ENCODE data around the gene GADD45B.
"Not testable (repeated sequence)": the region's sequence is repeated elsewhere in the genome, so short reads cannot be mapped to it uniquely, and the experiment has no call there.

GADD45B gene

DNA sequence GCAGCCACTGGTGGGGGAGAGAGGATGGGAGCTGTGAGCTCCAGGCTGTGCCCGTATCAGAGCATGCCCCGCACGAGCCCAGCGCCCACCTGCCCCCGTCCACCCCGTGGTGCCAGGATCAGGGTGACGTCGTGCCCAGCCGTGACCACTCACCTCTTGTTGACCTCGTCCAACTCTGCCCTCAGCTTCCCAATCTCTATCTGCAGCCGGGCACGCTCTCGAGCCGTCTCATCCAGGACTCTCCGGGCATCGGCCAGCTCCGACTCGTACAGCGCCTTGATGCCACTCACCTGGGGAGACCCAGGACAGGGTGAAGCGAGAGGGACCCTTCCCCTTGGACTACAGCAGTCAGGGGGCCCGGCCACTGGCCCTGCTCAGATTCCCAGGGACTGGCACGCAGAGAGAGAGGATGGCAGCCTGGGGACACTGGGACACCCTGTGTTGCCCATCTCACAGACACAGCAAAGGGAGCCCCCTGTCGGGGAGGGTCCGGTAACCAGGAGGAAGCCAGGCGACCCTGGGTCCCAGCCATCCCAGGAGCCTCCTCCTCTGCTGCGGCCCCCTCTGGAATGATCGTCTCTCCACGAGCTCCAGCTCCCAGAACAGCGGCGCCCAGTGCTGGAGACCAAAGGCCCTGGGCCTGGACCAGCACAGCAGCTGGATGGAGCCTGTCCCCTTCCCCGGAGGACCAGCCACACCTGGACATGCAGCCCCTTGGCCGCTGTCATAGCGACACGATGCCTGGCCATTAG, 31.5 kb upstream of the GADD45B start:
- DNase-seq (ENCODE audit: low spot score): no peak

DNA sequence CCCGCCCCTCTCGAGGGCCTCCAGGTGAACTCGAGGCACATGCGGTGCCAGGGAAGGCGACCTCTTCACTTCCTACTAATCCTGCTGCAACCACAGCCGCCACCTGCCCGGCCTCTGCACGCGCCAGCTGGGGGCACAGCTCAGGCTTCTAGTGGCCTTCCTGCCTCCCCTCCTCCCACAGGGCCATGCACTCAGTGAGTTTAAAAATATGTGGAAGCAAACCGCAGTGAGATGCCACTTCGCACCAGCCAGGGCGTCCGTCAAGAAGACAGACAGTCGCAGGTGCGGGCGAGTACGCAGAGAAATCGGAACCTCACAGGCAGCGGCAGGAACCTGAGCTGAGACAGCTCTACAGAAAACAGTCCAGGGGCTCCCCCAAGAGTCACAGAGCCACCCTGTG, 29.5 kb upstream of the GADD45B start:
- peak; percentile 69 for DNase-seq (ENCODE audit: low spot score)

GRCh38 chr19:2449019-2449418, 26.9 kb upstream of the GADD45B start:
- DNase-seq (ENCODE audit: low spot score): peak; percentile 25

DNA sequence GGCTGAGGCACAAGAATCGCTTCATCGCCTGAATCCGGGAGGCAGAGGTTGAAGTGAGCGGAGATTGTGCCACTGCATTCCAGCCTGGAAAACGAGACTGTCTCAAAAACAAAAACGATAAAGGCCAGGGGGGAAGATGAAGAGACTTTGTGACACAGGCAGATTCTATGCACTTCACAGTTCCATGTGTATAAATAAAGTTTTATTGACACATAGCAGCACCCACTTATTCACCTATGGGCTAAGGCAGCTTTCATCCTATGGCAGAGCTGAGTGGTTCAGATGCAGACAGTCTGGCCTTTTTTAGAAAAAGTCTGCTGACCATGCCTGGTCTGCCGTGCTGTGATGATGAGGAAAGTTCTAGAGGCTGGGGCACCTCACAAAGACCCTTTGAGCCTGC, 24.8 kb upstream of the GADD45B start:
- DNase-seq (ENCODE audit: low spot score): no peak

DNA sequence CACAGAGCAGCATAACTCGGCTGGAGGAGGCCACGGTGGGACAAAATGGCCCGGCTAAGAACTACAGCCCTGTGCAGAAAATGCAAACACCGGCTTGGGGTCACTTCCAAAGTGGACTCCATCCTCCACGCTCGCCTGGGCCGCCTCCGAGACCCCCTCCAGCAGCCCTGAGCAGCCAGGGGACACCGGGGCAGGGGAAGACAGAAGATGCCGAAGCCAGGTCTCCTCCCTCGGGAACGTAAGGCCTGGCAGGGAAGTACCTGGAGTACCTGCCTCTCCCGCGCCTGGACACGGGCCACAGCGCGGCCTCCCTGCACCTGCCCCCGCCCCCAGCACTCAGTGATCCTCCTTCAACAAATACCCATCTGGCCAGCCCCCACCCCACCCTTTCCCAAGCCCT, 24.2 kb upstream of the GADD45B start:
- no peak for DNase-seq (ENCODE audit: low spot score)

GRCh38 chr19:2453431-2454025, 22.4 kb upstream of the GADD45B start:
- DNase-seq (ENCODE audit: low spot score): no peak

- no peak for DNase-seq (ENCODE audit: low spot score)
These were observed 21.5 kb upstream of the GADD45B start for GRCh38 chr19:2454199-2454961.

DNA sequence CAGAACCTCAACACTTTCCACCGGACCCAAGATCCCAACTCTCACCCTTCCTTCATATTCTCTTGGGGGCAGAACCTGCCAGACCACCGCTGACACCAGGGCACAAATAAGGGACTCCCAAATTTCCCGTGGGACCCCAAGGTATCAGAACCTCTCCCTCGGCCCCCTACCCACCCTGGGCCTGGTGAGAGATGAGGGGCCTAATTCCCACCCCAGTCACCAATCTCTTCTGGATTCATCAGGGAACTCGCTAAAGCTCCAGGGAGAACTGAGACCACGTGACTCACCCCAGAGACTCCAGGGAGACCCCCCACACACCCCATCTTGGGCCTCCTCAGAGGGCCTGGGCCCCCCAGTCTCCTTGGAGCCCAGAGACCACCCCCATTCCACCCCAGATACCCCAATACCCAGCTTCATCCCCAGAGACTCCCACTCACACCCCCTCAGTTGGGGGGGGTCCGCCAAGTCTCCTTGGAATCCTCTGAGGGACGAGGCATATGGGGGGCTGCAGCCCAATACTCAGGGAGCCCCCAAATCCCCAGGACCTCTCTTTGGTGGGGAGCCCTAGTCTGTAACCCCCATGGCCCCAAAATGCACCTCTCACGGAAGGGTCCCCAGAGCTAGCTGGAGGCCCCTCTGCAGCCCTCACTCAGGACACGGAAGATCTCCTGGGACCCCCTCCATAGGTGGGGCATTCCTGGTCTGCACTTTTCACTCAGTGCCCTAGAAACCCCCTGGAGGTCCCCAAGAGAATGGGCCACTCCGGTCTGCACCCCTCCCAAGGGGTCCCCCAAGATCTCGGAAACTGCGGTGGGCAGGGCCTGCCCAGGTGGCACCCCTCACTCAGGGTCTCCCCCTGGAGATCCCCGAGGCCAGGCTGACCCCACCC, 20.7 kb upstream of the GADD45B start:
- no peak for DNase-seq (ENCODE audit: low spot score)

- DNase-seq (ENCODE audit: low spot score): no peak
These were observed 19.9 kb upstream of the GADD45B start for GRCh38 chr19:2455851-2456570.

GRCh38 chr19:2457394-2458037, 18.4 kb upstream of the GADD45B start:
- no peak for DNase-seq (ENCODE audit: low spot score)

DNA sequence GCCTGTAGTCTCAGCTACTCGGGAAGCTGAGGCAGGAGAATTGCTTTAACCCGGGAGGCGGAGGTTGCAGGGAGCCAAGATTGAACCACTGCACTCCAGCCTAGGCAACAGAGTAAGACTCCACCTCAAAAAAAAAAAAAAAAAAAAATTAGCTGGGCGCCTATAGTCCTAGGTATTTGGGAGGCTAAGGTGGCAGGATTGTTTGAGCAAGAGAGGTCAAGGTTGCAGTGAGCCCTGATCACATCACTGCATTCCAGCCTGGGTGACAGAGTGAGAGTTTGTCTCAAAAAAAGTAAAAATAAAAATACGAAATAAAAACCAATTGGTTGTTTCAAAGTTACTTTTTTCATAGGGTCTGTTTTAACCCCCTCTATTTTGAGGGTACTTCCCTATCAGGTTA, 17.9 kb upstream of the GADD45B start:
- DNase-seq (ENCODE audit: low spot score): no peak

DNA sequence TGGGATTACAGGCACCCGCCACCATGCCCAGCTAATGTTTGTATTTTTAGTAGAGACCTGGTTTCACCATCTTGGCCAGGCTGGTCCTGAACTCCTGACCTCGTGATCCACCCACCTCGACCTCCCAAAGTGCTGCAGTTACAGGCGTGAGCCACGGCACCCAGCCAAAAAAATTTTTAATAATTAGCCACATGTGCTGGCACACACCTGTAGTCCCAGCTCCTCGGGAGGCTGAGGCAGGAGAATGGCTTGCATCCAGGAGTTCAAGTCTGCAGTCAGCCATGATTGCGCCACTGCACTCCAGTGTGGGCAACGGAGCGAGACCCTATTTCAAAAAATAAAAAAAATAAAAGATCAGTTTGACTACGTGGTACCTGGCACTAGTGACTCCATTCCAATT, 17.2 kb upstream of the GADD45B start:
- not testable (repeated sequence) for DNase-seq (ENCODE audit: low spot score)

GRCh38 chr19:2460245-2460644, 15.7 kb upstream of the GADD45B start:
- DNase-seq (ENCODE audit: low spot score): no peak

DNA sequence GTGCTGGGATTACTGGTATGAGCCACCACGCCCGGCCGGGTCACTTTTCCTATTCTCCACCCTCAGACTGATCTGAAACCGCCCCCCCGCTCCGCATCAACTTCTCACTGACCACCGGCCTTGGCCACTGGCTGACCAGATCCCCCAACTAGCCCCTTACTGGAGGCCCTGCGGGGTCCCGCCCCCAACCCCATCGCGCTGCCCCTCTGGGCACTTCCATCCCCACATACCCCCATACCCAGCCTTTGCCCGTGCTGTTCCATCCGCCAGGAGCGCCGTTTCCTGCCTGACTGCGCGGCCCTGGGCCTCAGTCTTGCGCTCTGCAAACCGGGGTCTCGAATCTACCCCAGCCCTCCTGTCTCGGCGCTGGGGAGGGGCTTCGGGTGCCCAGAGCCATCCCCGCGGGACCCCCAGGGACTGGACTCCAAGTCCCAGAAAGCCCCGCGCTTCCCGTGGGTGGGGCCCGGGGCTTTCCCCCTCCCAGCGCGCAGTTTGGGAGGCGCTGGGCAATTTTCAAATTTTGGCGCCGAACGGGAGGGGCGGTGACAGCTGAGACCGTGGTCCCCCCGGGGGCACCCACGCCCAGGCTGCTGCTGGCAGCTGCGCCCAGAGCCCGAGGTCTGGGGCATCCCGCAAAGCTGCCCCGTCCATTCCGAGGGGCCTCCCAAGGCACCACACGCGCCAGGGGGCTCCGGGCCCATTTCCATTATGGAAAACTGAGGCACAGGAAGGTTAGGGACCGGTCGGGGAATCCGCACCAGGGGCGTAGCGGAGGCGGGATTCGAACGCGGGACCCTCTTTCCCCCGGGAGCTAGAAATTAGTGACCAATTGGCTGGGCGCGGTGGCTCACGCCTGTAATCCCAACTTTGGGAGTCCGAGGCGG, 13.9 kb upstream of the GADD45B start:
- DNase-seq (ENCODE audit: low spot score): no peak

DNA sequence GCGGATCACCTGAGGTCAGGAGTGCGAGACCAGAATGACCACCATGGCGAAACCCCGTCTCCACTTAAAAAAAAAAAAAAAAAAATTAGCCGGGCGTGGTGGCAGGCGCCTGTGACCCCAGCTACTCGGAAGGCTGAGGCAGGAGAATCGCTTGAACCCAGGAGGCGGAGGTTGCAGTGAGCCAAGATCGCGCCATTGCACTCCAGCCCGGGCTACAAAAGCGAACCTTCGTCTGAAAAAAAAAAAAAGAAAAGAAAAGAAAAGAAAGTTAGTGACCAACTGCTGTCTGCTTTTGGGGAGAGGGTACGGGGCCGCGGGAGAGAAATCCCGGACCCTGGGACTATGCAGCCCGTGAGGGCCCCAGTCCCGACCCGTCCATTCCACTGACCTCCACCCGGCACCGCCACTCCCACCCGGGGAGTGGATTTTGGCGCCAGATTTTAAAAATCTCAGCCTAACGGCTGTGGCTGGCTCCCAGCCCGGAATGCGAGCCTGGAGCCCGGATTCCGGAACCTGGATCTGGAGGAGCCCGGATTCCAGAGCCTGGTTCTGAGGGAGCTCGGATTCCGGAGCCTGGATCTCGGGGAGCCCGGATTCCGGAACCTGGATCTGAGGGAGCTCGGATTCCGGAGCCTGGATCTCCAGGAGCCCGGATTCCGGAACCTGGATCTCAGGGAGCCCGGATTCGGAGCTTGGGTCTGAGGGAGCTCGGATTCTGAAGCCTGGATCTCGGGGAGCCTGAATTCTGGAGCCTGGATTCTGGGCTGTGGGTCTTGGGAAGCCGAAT, 13.1 kb upstream of the GADD45B start:
- DNase-seq (ENCODE audit: low spot score): peak; percentile 80

DNA sequence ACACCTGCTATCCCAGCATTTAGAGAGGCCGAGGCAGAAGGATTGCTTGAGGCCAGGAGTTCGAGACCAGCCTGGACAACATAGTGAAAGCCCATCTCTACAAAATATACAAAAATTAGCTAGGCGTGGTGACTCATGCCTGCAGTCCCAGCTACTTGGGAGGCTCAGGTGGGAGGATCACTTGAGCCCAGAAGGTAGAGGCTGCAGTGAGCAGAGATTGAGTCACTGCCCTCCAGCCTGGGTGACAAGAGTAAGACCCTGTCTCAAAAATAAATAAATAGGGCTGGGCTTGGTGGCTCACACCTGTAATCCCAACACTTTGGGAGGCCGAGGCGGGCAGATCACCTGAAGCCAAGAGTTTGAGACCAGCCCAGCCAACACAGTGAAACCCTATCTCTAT, 12.2 kb upstream of the GADD45B start:
- DNase-seq (ENCODE audit: low spot score): not testable (repeated sequence)

GRCh38 chr19:2464389-2464788, 11.5 kb upstream of the GADD45B start:
- no peak for DNase-seq (ENCODE audit: low spot score)

DNA sequence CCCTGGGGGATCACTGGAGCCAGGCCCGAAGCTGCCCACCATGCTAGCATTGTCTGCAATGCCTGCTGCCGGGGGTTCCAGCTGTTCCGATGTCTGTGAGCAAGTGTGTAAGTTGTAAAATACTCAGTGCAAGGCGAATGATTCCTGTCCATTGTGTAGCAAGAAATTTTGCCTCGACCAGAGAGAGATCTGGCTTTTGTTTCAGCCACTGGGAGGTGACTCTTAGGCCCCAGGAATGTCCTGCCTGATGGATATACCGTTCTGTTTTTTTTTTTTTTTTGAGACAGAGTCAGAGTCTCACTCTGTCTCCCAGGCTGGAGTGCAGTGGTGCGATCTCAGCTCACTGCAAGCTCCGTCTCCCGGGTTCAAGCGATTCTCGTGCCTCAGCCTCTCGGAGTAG, 7.3 kb upstream of the GADD45B start:
- no peak for DNase-seq (ENCODE audit: low spot score)
